Measurements from ENCODE around the gene KLF2. TPM values are rescaled to one million over a fixed set of nuclear protein-coding genes. Genes with fewer than 3 reads are reported as not detected.
A peak's percentile ranks its signal among the peaks of the same experiment; 100 is the strongest.

KLF2 gene
- total and polyA plus RNA-seq, 4 donors, result 8.8 to 64.7 (median 22.9) TPM

DNA sequence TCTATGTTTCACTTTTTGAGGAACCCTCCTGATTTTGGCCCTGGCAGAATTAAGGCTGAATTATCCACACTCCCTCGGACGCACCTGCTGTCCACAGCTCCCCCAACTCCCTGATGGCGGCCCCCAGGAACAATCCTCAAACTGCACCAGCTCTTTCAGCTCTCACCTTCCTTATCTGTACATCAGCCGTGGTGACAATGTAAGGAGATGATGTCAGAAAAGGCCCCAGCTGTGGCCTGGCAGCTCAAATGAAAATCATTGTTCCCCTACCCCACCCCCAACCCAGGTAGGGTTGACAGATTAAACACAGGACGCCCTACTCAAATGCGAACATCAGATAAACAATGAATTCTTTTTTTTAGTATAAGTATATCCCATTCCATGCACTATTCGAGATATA lies 35.0 kb upstream of the KLF2 start:
- H3K27ac ChIP-seq (ENCODE audit: low read depth, low read length), result no peak overlapping the region
- H3K4me3 ChIP-seq (ENCODE audit: low read depth, low read length), result no peak overlapping the region
- WGBS (ENCODE audit: insufficient coverage), result 93% methylated on average over 3 of the region's 7 CpGs
- H3K27me3 ChIP-seq (ENCODE audit: control insufficient read depth, insufficient read depth, low read length), result peaks cover 3% of the 10 kb centered on the region
- DNase-seq (ENCODE audit: low read depth in 4 of 6, low spot score in 6 of 6), result no peak
- peaks cover 25% of the 10 kb centered on the region for H3K4me1 ChIP-seq (ENCODE audit: control insufficient read depth, insufficient read depth, low read length)
- no peaks in the 10 kb centered on the region for H3K9me3 ChIP-seq (ENCODE audit: control insufficient read depth, insufficient read depth, low read length)
- H3K36me3 ChIP-seq (ENCODE audit: control insufficient read depth, insufficient read depth, low read length), result no peaks in the 10 kb centered on the region

DNA sequence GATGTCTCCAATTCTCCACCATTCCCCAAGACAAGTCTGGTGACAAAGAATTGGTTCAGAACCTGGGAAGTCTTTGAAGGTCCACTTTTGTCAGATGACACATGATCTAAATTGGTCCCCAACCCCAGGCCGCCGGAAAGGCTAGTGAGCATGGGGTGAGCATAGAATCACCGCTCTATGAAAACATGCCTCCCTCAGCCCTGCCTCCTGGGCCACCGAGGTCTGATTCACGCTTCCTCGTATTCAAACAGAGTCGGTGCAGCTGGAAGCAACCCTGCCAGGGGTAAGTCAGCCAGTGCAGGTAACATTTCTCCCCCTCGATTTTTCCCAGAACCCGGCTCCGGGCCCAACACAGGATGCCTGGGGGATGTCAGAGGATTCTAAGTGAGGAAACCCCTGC lies 33.9 kb upstream of the KLF2 start:
- Histone ChIP-seq H3K4me1 (ENCODE audit: control insufficient read depth, insufficient read depth, low read length) (peaks cover 23% of the 10 kb centered on the region), H3K27me3 (ENCODE audit: control insufficient read depth, insufficient read depth, low read length) (peaks cover 3% of the 10 kb centered on the region), H3K4me3 (ENCODE audit: low read depth, low read length) (no peak overlapping the region), H3K9me3 (ENCODE audit: control insufficient read depth, insufficient read depth, low read length) (no peaks in the 10 kb centered on the region), H3K36me3 (ENCODE audit: control insufficient read depth, insufficient read depth, low read length) (no peaks in the 10 kb centered on the region), H3K27ac (ENCODE audit: low read depth, low read length) (no peak overlapping the region)
- DNase-seq (ENCODE audit: low read depth in 4 of 6, low spot score in 6 of 6), result no peak
- WGBS (ENCODE audit: insufficient coverage), result 86% methylated on average over 10 of the region's 10 CpGs

DNA sequence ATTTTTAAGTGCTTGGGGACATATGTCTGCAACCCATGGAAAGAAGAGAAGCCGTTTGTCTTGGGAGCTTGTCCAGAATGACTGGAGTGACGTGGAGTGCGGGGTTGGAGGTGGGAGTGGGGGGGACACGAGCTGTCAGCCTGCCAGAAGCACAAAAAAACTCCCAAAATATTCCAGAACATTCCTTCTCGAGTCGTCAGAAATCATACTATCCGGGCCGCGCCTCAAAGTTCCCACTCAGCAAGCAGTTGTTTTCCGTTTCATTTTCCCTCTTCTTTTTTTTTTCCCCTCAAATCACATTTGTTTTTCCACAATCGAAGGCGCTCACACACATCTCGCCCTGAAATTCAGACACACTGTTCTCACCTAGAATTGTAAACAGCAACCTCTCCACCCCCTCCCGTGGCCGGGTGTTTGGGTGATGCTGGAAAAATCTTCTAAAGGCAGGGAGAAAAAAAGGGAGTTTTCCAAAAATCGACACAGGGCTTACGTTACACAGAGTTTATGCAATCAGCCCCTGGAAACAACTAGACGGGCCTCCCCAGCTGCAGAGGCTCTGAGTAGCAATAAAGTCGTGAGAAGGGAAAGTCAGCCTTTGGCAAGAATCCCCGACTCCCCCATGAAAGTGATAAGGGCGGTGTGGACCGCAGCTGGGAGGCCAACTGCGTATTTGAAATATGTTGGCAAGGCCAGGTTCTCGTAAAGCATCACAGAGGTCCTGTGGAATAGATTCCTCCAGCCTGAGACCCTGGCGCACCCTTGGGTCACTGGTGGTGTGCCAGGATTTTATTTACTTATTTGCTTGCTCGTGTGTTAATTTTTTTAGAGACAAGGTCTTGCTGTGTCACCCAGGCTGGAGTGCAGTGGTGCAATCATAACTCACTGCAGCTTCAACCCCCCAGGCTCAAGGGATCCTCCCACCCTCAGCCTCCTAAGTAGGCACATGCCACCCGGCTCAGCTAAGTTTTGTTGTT lies 31.2 kb upstream of the KLF2 start:
- 46% methylated on average over 16 of the region's 27 CpGs for WGBS (ENCODE audit: insufficient coverage)
- peak in 2 of 6 donors; percentile 15 to 69 for DNase-seq (ENCODE audit: low read depth in 4 of 6, low spot score in 6 of 6)
- no peaks in the 10 kb centered on the region for H3K9me3 ChIP-seq (ENCODE audit: control insufficient read depth, insufficient read depth, low read length)
- H3K4me1 ChIP-seq (ENCODE audit: control insufficient read depth, insufficient read depth, low read length), result peaks cover 13% of the 10 kb centered on the region
- peak overlapping the region; percentile 86 for H3K27ac ChIP-seq (ENCODE audit: low read depth, low read length)
- no peaks in the 10 kb centered on the region for H3K36me3 ChIP-seq (ENCODE audit: control insufficient read depth, insufficient read depth, low read length)
- H3K4me3 ChIP-seq (ENCODE audit: low read depth, low read length), result no peak overlapping the region
- H3K27me3 ChIP-seq (ENCODE audit: control insufficient read depth, insufficient read depth, low read length), result no peaks in the 10 kb centered on the region

DNA sequence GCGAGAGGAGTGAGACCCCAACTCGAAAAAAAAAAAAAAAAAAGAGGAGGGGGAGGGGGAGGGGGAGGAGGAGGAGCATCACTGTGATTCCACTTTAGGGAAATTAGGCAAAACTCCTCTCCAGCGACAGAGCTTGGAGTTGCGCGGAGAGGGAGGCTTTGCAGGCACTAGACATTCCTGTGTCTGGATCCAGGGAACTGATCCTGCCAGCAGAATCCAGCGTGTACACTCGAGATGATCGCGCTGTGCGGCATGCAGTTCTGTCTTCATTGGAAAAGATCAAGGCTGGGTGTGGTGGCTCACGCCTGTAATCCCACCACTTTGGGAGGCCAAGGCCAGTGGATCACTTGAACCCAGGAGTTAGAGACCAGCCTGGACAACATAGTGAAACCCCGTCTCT lies 29.6 kb upstream of the KLF2 start:
- WGBS (ENCODE audit: insufficient coverage), result 85% methylated on average over 9 of the region's 12 CpGs
- no peaks in the 10 kb centered on the region for H3K9me3 ChIP-seq (ENCODE audit: control insufficient read depth, insufficient read depth, low read length)
- DNase-seq (ENCODE audit: low read depth in 4 of 6, low spot score in 6 of 6), result peak in 1 of 6 donors; percentile 46

DNA sequence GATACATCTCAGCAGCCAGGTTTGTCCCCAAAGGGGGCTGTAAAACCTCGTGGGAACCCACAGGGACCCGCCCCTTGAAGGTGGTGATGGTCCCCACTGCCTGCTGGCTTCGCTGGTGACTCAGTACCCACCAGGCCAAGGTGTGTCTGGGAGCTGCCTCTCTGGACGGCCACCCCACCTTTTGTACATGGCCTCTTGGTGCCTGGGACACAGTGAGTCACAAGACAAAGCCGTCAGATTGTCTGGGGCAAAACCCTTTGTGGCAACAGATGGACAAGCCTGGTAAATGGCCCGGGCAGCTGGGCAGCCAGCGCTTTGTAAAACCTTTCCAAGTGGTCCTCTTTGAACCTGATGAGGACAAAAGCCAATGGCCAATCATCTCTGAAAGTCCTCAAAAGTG lies 27.9 kb upstream of the KLF2 start:
- no peak for DNase-seq (ENCODE audit: low read depth in 4 of 6, low spot score in 6 of 6)
- H3K27me3 ChIP-seq (ENCODE audit: control insufficient read depth, insufficient read depth, low read length), result no peaks in the 10 kb centered on the region
- 71% methylated on average over 7 of the region's 7 CpGs for WGBS (ENCODE audit: insufficient coverage)
- no peak overlapping the region for H3K4me3 ChIP-seq (ENCODE audit: low read depth, low read length)
- H3K9me3 ChIP-seq (ENCODE audit: control insufficient read depth, insufficient read depth, low read length), result no peaks in the 10 kb centered on the region
- H3K4me1 ChIP-seq (ENCODE audit: control insufficient read depth, insufficient read depth, low read length), result peaks cover 13% of the 10 kb centered on the region
- no peaks in the 10 kb centered on the region for H3K36me3 ChIP-seq (ENCODE audit: control insufficient read depth, insufficient read depth, low read length)
- no peak overlapping the region for H3K27ac ChIP-seq (ENCODE audit: low read depth, low read length)

More for the DNA sequence above, 29.6 kb upstream of the KLF2 start:
- no peaks in the 10 kb centered on the region for H3K27me3 ChIP-seq (ENCODE audit: control insufficient read depth, insufficient read depth, low read length)
- no peak overlapping the region for H3K4me3 ChIP-seq (ENCODE audit: low read depth, low read length)
- no peaks in the 10 kb centered on the region for H3K36me3 ChIP-seq (ENCODE audit: control insufficient read depth, insufficient read depth, low read length)
- H3K27ac ChIP-seq (ENCODE audit: low read depth, low read length), result no peak overlapping the region
- peaks cover 13% of the 10 kb centered on the region for H3K4me1 ChIP-seq (ENCODE audit: control insufficient read depth, insufficient read depth, low read length)

DNA sequence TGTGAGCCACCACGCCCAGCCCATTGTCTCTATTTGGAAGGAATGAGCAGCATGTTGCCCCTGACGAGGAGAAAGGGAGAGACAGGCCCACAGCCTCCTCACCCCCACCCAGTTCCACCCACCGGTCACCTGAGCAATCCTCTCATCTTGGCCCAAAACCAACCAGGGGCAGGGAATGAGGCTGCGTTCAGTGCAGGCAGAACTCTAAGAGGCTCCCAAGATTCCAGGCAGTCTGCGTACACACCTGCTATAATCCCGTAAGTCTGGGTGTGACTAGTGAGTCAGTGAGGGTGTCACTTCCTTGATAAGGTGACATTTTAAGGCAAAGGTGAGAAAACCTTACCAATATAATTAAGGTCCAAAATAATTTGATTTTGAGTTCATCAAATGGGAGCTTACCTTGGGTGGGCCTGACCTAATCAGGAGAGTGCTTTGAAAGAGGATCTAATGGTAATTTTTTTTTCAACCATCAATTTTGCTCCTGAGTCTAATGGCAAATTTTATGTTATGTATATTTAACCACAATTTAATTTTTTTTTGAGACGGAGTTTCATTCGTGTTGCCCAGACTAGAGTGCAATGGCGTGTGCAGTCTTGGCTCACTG lies 26.9 kb upstream of the KLF2 start:
- no peak overlapping the region for H3K27ac ChIP-seq (ENCODE audit: low read depth, low read length)
- H3K27me3 ChIP-seq (ENCODE audit: control insufficient read depth, insufficient read depth, low read length), result no peaks in the 10 kb centered on the region
- H3K9me3 ChIP-seq (ENCODE audit: control insufficient read depth, insufficient read depth, low read length), result no peaks in the 10 kb centered on the region
- 96% methylated on average over 3 of the region's 9 CpGs for WGBS (ENCODE audit: insufficient coverage)
- H3K4me1 ChIP-seq (ENCODE audit: control insufficient read depth, insufficient read depth, low read length), result peaks cover 12% of the 10 kb centered on the region
- DNase-seq (ENCODE audit: low read depth in 4 of 6, low spot score in 6 of 6), result no peak
- no peaks in the 10 kb centered on the region for H3K36me3 ChIP-seq (ENCODE audit: control insufficient read depth, insufficient read depth, low read length)
- no peak overlapping the region for H3K4me3 ChIP-seq (ENCODE audit: low read depth, low read length)

DNA sequence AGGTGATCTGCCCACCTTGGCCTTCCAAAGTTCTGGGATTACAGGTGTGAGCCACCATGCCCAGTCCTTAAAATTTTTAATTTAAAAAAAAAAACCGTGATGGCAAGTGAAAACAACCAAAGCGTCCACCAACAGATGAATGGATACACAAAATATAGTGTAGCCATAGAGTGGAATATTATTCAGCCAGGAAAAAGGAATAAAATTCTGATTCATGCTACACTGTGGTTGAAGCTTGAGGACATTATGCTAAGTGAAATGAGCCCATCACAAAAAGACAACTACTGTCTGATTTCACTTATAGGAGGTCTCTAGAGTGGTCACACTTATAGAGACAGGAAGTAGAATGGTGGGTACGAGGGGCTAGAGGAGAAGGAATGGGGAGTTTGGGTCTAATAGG lies 26.3 kb upstream of the KLF2 start:
- Histone ChIP-seq H3K36me3 (ENCODE audit: control insufficient read depth, insufficient read depth, low read length) (no peaks in the 10 kb centered on the region), H3K4me1 (ENCODE audit: control insufficient read depth, insufficient read depth, low read length) (peaks cover 6% of the 10 kb centered on the region), H3K4me3 (ENCODE audit: low read depth, low read length) (no peak overlapping the region), H3K27ac (ENCODE audit: low read depth, low read length) (no peak overlapping the region), H3K27me3 (ENCODE audit: control insufficient read depth, insufficient read depth, low read length) (no peaks in the 10 kb centered on the region), H3K9me3 (ENCODE audit: control insufficient read depth, insufficient read depth, low read length) (no peaks in the 10 kb centered on the region)
- 100% methylated on average over 1 of the region's 3 CpGs for WGBS (ENCODE audit: insufficient coverage)
- DNase-seq (ENCODE audit: low read depth in 4 of 6, low spot score in 6 of 6), result no peak

DNA sequence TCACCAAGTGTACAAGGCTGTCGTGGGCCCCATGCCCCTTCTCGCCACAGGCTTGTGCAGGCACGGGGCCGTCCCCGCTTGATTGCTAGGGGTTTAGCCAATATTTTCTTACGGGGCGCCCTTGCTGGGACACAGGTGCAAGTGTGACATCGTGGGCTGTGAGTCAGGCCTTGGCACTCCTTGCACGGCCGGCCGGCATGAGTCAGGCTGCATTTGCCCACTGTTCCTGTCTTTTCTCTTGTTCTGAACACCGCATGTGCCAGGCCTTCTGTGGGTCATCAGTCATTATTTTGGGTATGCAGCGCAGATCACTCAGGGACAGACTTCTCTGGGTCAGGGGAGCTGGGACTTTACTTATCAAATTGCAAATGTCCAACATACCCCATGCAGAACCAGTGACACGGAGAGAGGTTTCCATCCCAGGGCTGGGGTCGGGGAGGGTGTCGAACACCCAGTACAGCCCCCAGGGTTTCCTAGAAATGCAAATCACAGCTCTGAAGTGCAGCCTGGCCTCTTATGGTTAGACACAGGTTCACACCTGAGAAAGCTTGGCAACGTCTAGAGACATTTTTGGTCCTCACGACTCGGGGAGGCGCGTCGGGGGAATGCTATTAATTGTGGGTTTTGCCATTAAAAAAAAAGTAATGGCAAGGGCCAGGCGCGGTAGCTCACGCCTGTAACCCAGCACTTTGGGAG lies 22.5 kb upstream of the KLF2 start:
- no peak for DNase-seq (ENCODE audit: low read depth in 4 of 6, low spot score in 6 of 6)
- Histone ChIP-seq H3K27ac (ENCODE audit: low read depth, low read length) (no peak overlapping the region), H3K36me3 (ENCODE audit: control insufficient read depth, insufficient read depth, low read length) (no peaks in the 10 kb centered on the region), H3K4me1 (ENCODE audit: control insufficient read depth, insufficient read depth, low read length) (no peaks in the 10 kb centered on the region), H3K27me3 (ENCODE audit: control insufficient read depth, insufficient read depth, low read length) (no peaks in the 10 kb centered on the region), H3K4me3 (ENCODE audit: low read depth, low read length) (no peak overlapping the region), H3K9me3 (ENCODE audit: control insufficient read depth, insufficient read depth, low read length) (no peaks in the 10 kb centered on the region)
- 77% methylated on average over 24 of the region's 25 CpGs for WGBS (ENCODE audit: insufficient coverage)

DNA sequence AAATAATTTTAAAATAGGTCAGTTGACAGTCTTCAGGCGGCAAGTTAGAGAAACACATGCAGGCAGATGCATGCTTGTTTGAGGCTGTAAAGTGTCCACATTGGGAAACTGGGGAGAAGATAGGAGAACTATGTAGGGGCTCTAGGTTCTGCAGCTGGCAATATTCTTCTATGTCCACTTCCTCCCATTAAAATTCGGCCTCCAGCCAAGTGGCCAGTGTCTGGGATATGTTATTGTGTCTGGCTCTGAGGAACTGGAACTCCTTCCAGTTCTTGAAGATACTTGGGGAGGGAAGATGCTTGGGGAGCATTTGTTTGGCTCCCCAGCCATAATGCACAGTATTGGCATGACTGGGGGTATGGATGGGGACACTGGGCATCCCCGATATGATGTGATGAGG lies 20.9 kb upstream of the KLF2 start:
- H3K36me3 ChIP-seq (ENCODE audit: control insufficient read depth, insufficient read depth, low read length), result no peaks in the 10 kb centered on the region
- no peaks in the 10 kb centered on the region for H3K27me3 ChIP-seq (ENCODE audit: control insufficient read depth, insufficient read depth, low read length)
- no peak overlapping the region for H3K4me3 ChIP-seq (ENCODE audit: low read depth, low read length)
- no peak overlapping the region for H3K27ac ChIP-seq (ENCODE audit: low read depth, low read length)
- no peak for DNase-seq (ENCODE audit: low read depth in 4 of 6, low spot score in 6 of 6)
- H3K4me1 ChIP-seq (ENCODE audit: control insufficient read depth, insufficient read depth, low read length), result no peaks in the 10 kb centered on the region
- no peaks in the 10 kb centered on the region for H3K9me3 ChIP-seq (ENCODE audit: control insufficient read depth, insufficient read depth, low read length)
- 100% methylated on average over 1 of the region's 3 CpGs for WGBS (ENCODE audit: insufficient coverage)
